Hepatocyte (in vitro differentiated cells): Measurements from ENCODE around the gene PDLIM7.

Experiments used
- CTCF ChIP-seq: fragments of 200-600 bp; sonication (generic); IDR thresholded peaks from 2 replicates; pipeline ENCODE4 v1.5.1; 2016; ENCODE audit warnings: antibody characterized with exemption, mild to moderate bottlenecking; ENCODE audit not compliant: poor library complexity
- EZH2 ChIP-seq: fragments of 200-600 bp; sonication (generic); IDR thresholded peaks from 2 replicates; pipeline ENCODE4 v1.6.1; 2016; ENCODE audit warnings: antibody characterized with exemption, mild to moderate bottlenecking, borderline replicate concordance

- TF ChIP-seq CTCF (no peak), EZH2 (no peak)
Measured at GRCh38 chr5:177507165-177507564, 9.8 kb upstream of the PDLIM7 start.
